AG04449 (cell line): Measurements from ENCODE around the gene ZNF536.

Experiments used
- CTCF ChIA-PET: fragments of 350-600 bp; formaldehyde crosslinking; extraction: SDS; loops from one replicate; lab custom pipeline; 2021; ENCODE audit warnings: antibody characterized with exemption; lab: Yijun Ruan, JAX
- POLR2A ChIA-PET: fragments of 400-600, 350-600 bp; formaldehyde crosslinking; extraction: SDS; loops from one replicate; lab custom pipeline; 2020; ENCODE audit warnings: antibody characterized with exemption, inconsistent platforms; lab: Yijun Ruan, JAX
- DNase-seq: peaks from one replicate; pipeline ENCODE4 v3.0.0-alpha.2; 2010; ENCODE audit warnings: low read depth, low spot score
- H3K4me3 ChIP-seq: 2 replicates; pipeline ENCODE4 v1.5.1; 2011; ENCODE audit warnings: low read depth, mild to moderate bottlenecking, control low read depth, low read length
- CTCF ChIP-seq: IDR thresholded peaks from one replicate; pipeline ENCODE4 v1.5.1; 2011; ENCODE audit warnings: mild to moderate bottlenecking, moderate library complexity, low read length, control low read depth, inconsistent platforms; ENCODE audit not compliant: insufficient read depth; ENCODE audit errors: missing control alignments

The ZNF536 gene

GRCh38 chr19:30546332-30546731 is 174.1 kb downstream of the ZNF536 start:
- DNase-seq, result no peak
- no peak for TF ChIP-seq CTCF
- ChIA-PET CTCF (no interaction called here), POLR2A (no interaction called here)
- H3K4me3 ChIP-seq, result no peak overlapping the region

- POLR2A ChIA-PET, result no interaction called here
- TF ChIP-seq CTCF, result no peak
- CTCF ChIA-PET, result no interaction called here
- DNase-seq, result no peak
- H3K4me3 ChIP-seq, result no peak overlapping the region
These were observed 175.1 kb downstream of the ZNF536 start for GRCh38 chr19:30547246-30547645.

GRCh38 chr19:30549151-30549550 is 177.0 kb downstream of the ZNF536 start:
- TF ChIP-seq CTCF, result no peak
- no peak for DNase-seq
- H3K4me3 ChIP-seq, result no peak overlapping the region
- POLR2A ChIA-PET, result no interaction called here
- CTCF ChIA-PET, result no interaction called here

- CTCF ChIA-PET, result no interaction called here
- TF ChIP-seq CTCF, result no peak
- no peak overlapping the region for H3K4me3 ChIP-seq
- POLR2A ChIA-PET, result no interaction called here
- no peak for DNase-seq
These were observed 179.1 kb downstream of the ZNF536 start for GRCh38 chr19:30551271-30551670.

GRCh38 chr19:30552593-30552992 is 180.4 kb downstream of the ZNF536 start:
- H3K4me3 ChIP-seq, result no peak overlapping the region
- ChIA-PET CTCF (no interaction called here), POLR2A (no interaction called here)
- no peak for DNase-seq
- no peak for TF ChIP-seq CTCF

- POLR2A ChIA-PET, result no interaction called here
- CTCF ChIA-PET, result no interaction called here
- no peak for DNase-seq
- TF ChIP-seq CTCF, result no peak
- H3K4me3 ChIP-seq, result no peak overlapping the region
These were observed 183.0 kb downstream of the ZNF536 start for GRCh38 chr19:30555075-30555790.
